Keratinocyte (primary cell): ENCODE results near the gene DNAH17.

Experiments used
- EZH2 ChIP-seq: IDR thresholded peaks from one replicate; pipeline ENCODE4 v1.6.1; 2012; ENCODE audit warnings: inconsistent platforms, mild to moderate bottlenecking, low read length, moderate library complexity
- TF ChIP-seq, protein P1 (sequence below), 3 experiments: IDR thresholded peaks in 1 of 3; conservative IDR thresholded peaks in 1 of 3; optimal IDR thresholded peaks in 1 of 3; 2 replicates in 2 of 3; 3 replicates in 1 of 3; pipeline versions ENCODE3 to v1.5.1; 2011; ENCODE audit warnings: low read length in 3 of 3, mild to moderate bottlenecking in 3 of 3, moderate library complexity in 2 of 3, control low read depth in 1 of 3, inconsistent platforms in 1 of 3; ENCODE audit not compliant: insufficient read depth in 2 of 3; ENCODE audit errors: extremely low read depth in 1 of 3

DNA sequence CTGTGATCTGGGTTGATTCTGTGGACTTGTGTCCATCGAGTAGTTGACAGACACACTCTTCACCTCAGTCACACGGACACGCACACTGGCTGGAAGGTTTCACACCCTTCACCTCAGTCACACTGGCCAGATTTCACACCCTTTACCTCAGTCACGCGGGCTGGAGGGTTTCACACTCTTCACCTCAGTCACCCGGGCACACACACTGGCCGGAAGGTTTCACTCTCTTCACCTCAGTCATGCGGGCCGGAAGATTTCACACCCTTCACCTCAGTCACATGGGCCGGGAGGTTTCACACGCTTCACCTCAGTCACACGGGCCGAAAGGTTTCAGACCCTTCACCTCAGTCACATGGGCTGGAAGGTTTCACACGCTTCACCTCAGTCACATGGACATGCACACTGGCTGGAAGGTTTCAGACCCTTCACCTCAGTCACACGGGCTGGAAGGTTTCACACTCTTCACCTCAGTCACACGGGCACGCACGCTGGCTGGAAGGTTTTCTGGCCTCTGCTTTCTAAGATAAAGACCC, 102.5 kb downstream of the DNAH17 start:
- TF ChIP-seq, protein P1, sequence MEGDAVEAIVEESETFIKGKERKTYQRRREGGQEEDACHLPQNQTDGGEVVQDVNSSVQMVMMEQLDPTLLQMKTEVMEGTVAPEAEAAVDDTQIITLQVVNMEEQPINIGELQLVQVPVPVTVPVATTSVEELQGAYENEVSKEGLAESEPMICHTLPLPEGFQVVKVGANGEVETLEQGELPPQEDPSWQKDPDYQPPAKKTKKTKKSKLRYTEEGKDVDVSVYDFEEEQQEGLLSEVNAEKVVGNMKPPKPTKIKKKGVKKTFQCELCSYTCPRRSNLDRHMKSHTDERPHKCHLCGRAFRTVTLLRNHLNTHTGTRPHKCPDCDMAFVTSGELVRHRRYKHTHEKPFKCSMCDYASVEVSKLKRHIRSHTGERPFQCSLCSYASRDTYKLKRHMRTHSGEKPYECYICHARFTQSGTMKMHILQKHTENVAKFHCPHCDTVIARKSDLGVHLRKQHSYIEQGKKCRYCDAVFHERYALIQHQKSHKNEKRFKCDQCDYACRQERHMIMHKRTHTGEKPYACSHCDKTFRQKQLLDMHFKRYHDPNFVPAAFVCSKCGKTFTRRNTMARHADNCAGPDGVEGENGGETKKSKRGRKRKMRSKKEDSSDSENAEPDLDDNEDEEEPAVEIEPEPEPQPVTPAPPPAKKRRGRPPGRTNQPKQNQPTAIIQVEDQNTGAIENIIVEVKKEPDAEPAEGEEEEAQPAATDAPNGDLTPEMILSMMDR (optimal IDR thresholded peaks at IDR 0.05 in 1 of 3, IDR thresholded peaks at IDR 0.05 in 1 of 3, conservative IDR thresholded peaks at IDR 0.05 in 1 of 3; ENCODE audit: extremely low read depth in 1 of 3, insufficient read depth in 2 of 3, low read length in 3 of 3): no peak
- TF ChIP-seq EZH2: no peak
